ENCODE measurements around the gene MED4. TPM values are rescaled to one million over a fixed set of nuclear protein-coding genes. Genes with fewer than 3 reads are reported as not detected.

MED4 gene
- total RNA-seq, 2 experiments from 2014 or later: 48.9 to 56.1 TPM

DNA sequence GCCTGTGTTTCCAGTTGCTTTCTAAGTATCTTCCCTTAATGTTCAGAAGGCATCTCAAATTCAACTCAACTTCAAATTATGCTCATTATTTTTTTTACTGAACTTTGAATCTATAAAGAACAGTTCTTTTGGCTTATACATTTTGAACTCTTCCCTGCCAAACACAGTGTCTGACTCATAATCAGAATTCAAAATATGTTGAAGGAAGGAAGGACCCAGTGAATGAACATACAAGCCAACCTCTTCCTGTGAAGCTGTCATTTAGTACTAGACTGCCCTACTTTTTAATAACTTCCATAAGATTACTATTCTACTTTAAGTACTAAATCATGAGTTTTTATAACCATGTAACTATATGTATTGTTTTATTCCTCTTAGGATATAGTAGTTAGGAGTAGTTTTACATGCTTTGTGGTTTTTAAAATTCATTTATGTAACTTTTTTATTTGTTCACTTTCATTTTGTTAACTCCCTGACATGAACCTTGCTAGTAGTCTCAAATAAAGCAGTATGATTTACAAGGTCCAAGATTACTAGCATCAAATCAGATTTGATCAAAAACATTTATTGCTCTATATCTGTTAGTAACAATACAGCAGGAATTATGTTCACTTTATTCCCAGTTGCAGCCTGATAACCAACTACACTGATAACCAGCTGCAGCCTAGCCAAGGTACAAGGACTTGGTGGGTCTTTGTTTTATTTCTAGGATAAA lies 51.0 kb downstream of the MED4 start:
- peak overlapping the region; percentile 70 for H3K27ac Mint-ChIP-seq
- H3K27ac ChIP-seq (ENCODE audit: low read depth in 1 of 2, low read length in 2 of 2): no peak overlapping the region
- POLR2A ChIA-PET: interaction anchor here (1.5 kb wide), 1 partner anchor 51 kb away, joined by 3 read pairs; the partner anchor contains the start of gene MED4
- H3K4me3 ChIP-seq (ENCODE audit: low read length): no peak overlapping the region
- ATAC-seq (ENCODE audit: poor library complexity): peak; percentile 55
- TF ChIP-seq, protein P1, sequence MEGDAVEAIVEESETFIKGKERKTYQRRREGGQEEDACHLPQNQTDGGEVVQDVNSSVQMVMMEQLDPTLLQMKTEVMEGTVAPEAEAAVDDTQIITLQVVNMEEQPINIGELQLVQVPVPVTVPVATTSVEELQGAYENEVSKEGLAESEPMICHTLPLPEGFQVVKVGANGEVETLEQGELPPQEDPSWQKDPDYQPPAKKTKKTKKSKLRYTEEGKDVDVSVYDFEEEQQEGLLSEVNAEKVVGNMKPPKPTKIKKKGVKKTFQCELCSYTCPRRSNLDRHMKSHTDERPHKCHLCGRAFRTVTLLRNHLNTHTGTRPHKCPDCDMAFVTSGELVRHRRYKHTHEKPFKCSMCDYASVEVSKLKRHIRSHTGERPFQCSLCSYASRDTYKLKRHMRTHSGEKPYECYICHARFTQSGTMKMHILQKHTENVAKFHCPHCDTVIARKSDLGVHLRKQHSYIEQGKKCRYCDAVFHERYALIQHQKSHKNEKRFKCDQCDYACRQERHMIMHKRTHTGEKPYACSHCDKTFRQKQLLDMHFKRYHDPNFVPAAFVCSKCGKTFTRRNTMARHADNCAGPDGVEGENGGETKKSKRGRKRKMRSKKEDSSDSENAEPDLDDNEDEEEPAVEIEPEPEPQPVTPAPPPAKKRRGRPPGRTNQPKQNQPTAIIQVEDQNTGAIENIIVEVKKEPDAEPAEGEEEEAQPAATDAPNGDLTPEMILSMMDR (IDR thresholded peaks at IDR 0.05): no peak
- H3K9me3 ChIP-seq (ENCODE audit: control insufficient read depth in 1 of 2, insufficient read depth in 1 of 2, low read length in 2 of 2): no peaks in the 10 kb centered on the region
- DNase-seq: peak in 1 of 14 experiments; percentile 6
- H3K36me3 Mint-ChIP-seq (ENCODE audit: low read depth): peaks cover 57% of the 10 kb centered on the region
- peaks cover 22% of the 10 kb centered on the region for H3K4me1 Mint-ChIP-seq (ENCODE audit: low read depth)
- no peaks in the 10 kb centered on the region for H3K9me3 Mint-ChIP-seq
- peaks cover 10% of the 10 kb centered on the region for H3K4me1 ChIP-seq (ENCODE audit: insufficient read depth, low read length)
- intact Hi-C loops (cut with DNase I, micrococcal nuclease): loop anchor here in 1 of 2 experiments (5.0 kb wide), 1 partner anchor 1403 kb away; no protein-coding TSS in a partner anchor
- no peaks in the 10 kb centered on the region for H3K27me3 ChIP-seq (ENCODE audit: control insufficient read depth in 1 of 2, insufficient read depth in 2 of 2, low read length in 2 of 2)
- CTCF ChIA-PET: no interaction called here
- H3K36me3 ChIP-seq (ENCODE audit: insufficient read depth, low read length): peaks cover 24% of the 10 kb centered on the region
- no peaks in the 10 kb centered on the region for H3K27me3 Mint-ChIP-seq
- no peak overlapping the region for H3K4me3 Mint-ChIP-seq

DNA sequence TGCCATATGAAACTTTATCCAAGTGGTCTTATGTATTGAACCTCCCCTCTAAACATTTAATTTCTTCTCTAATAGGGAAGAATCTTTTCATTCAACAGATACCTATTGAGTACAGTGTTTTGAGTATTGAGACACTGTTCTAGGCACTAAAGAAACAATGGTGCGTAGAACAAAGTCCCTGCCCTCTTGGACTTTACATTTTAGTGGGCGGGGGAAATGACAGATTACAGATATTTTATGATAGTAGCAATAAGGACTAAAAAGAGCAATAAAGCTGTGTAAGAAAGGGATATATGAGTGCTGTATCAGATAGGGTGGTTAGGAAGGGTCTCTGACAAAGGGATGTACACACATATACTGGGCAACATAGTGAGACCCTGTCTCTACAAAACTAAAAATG lies 52.0 kb downstream of the MED4 start:
- no peaks in the 10 kb centered on the region for H3K27me3 ChIP-seq (ENCODE audit: control insufficient read depth in 1 of 2, insufficient read depth in 2 of 2, low read length in 2 of 2)
- Mint-ChIP-seq H3K27me3 (no peaks in the 10 kb centered on the region), H3K36me3 (ENCODE audit: low read depth) (peaks cover 56% of the 10 kb centered on the region), H3K9me3 (no peaks in the 10 kb centered on the region), H3K27ac (peak overlapping the region; percentile 70), H3K4me3 (no peak overlapping the region), H3K4me1 (ENCODE audit: low read depth) (peaks cover 33% of the 10 kb centered on the region)
- TF ChIP-seq, protein P1 (IDR thresholded peaks at IDR 0.05): no peak
- DNase-seq (no peak), ATAC-seq (ENCODE audit: poor library complexity) (no peak)
- peaks cover 19% of the 10 kb centered on the region for H3K4me1 ChIP-seq (ENCODE audit: insufficient read depth, low read length)
- no peak overlapping the region for H3K27ac ChIP-seq (ENCODE audit: low read depth in 1 of 2, low read length in 2 of 2)
- no peaks in the 10 kb centered on the region for H3K9me3 ChIP-seq (ENCODE audit: control insufficient read depth in 1 of 2, insufficient read depth in 1 of 2, low read length in 2 of 2)
- H3K4me3 ChIP-seq (ENCODE audit: low read length): no peak overlapping the region
- intact Hi-C loops (cut with DNase I, micrococcal nuclease): loop anchor here in 1 of 2 experiments (5.0 kb wide), 1 partner anchor 1404 kb away; no protein-coding TSS in a partner anchor
- H3K36me3 ChIP-seq (ENCODE audit: insufficient read depth, low read length): peaks cover 14% of the 10 kb centered on the region
- ChIA-PET POLR2A (no interaction called here), CTCF (interaction anchor here (1.2 kb wide), 1 partner anchor 52 kb away, joined by 3 read pairs; the partner anchor contains the start of gene MED4)

DNA sequence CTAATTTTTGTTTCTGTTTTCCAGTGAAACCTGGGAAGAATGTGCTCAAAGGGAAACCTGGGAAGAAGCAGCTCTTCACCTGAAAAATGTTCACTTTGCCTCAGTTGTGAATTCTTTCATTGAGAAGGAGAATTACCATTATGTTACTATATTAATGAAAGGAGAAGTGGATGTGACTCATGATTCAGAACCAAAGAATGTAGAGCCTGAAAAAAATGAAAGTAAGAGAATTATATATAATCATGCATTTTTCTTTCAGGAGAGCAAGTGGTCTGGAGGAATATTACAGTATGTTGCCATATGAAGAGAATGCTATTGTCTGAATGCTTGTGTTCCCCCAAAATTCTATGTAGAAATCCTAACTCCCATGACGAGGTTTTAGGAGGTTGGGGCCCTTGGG lies 54.0 kb downstream of the MED4 start:
- DNase-seq (no peak), ATAC-seq (ENCODE audit: poor library complexity) (no peak)
- CTCF ChIA-PET: interaction anchor here (0.8 kb wide), 1 partner anchor 54 kb away, joined by 3 read pairs; the partner anchor contains the start of gene MED4
- Histone ChIP-seq H3K27ac (ENCODE audit: low read depth in 1 of 2, low read length in 2 of 2) (no peak overlapping the region), H3K4me3 (ENCODE audit: low read length) (no peak overlapping the region), H3K36me3 (ENCODE audit: insufficient read depth, low read length) (peaks cover 13% of the 10 kb centered on the region), H3K9me3 (ENCODE audit: control insufficient read depth in 1 of 2, insufficient read depth in 1 of 2, low read length in 2 of 2) (no peaks in the 10 kb centered on the region), H3K27me3 (ENCODE audit: control insufficient read depth in 1 of 2, insufficient read depth in 2 of 2, low read length in 2 of 2) (no peaks in the 10 kb centered on the region), H3K4me1 (ENCODE audit: insufficient read depth, low read length) (peaks cover 27% of the 10 kb centered on the region)
- Mint-ChIP-seq H3K4me1 (ENCODE audit: low read depth) (peaks cover 47% of the 10 kb centered on the region), H3K27ac (no peak overlapping the region), H3K4me3 (no peak overlapping the region), H3K36me3 (ENCODE audit: low read depth) (peaks cover 54% of the 10 kb centered on the region), H3K27me3 (no peaks in the 10 kb centered on the region), H3K9me3 (no peaks in the 10 kb centered on the region)
- POLR2A ChIA-PET: no interaction called here
- intact Hi-C loops (cut with DNase I, micrococcal nuclease): loop anchor here in 1 of 2 experiments (5.0 kb wide), 1 partner anchor 1406 kb away; no protein-coding TSS in a partner anchor
- TF ChIP-seq, protein P1 (IDR thresholded peaks at IDR 0.05): no peak
